Measurements from ENCODE around the gene BZW2. TPM values are rescaled to one million over a fixed set of nuclear protein-coding genes. Genes with fewer than 3 reads are reported as not detected.

The BZW2 gene
- total and polyA plus RNA-seq, 2 of the 13 experiments (the other 11 are each of a cell fraction or from before 2014, with no cell fraction given): 21.8 to 95.2 TPM

DNA sequence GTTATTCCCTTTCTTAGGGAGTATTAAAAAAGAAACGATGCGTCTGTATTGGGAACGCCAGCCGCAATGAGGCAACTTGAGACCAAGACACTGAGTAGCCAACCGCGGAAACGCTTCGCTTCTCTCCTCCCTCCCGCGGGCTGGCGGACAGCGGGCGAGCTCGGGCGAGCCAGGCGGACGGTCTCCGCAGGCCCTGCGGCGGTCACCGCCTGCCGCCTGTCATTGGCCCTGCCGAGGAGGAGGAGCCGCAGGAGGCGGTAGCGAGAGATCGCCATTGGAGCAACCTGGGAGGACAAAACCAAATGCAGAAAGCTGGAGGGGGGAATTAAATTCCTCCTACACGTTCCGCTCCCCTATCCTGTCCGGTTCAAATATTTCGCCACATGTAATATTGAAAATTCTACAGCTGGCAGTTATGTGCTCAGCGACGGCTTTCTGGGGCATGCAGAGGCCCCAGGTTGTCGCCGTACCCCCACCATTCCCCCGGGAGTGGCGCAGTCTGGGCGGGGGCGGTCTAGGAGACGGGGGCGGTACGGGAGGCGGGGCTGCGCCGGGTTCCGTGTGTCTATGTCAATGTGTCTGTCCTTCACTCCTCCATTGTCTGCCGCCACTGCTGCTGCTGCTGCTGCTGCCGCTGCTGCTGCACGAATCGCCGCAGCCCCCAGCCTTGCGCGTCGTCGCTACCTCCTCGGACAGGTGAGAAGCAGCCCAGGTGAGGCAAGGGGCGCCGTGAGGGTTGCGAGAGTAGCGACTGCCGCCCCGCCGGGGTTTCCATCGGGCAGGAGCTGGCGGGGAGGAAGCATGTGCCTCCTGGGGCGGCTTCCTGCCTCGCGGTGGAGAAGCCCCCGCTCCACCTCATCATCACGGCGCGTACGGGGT, at the start of gene BZW2, which contains the start of gene ANKMY2 (continued):
- TF ChIP-seq, protein P1, sequence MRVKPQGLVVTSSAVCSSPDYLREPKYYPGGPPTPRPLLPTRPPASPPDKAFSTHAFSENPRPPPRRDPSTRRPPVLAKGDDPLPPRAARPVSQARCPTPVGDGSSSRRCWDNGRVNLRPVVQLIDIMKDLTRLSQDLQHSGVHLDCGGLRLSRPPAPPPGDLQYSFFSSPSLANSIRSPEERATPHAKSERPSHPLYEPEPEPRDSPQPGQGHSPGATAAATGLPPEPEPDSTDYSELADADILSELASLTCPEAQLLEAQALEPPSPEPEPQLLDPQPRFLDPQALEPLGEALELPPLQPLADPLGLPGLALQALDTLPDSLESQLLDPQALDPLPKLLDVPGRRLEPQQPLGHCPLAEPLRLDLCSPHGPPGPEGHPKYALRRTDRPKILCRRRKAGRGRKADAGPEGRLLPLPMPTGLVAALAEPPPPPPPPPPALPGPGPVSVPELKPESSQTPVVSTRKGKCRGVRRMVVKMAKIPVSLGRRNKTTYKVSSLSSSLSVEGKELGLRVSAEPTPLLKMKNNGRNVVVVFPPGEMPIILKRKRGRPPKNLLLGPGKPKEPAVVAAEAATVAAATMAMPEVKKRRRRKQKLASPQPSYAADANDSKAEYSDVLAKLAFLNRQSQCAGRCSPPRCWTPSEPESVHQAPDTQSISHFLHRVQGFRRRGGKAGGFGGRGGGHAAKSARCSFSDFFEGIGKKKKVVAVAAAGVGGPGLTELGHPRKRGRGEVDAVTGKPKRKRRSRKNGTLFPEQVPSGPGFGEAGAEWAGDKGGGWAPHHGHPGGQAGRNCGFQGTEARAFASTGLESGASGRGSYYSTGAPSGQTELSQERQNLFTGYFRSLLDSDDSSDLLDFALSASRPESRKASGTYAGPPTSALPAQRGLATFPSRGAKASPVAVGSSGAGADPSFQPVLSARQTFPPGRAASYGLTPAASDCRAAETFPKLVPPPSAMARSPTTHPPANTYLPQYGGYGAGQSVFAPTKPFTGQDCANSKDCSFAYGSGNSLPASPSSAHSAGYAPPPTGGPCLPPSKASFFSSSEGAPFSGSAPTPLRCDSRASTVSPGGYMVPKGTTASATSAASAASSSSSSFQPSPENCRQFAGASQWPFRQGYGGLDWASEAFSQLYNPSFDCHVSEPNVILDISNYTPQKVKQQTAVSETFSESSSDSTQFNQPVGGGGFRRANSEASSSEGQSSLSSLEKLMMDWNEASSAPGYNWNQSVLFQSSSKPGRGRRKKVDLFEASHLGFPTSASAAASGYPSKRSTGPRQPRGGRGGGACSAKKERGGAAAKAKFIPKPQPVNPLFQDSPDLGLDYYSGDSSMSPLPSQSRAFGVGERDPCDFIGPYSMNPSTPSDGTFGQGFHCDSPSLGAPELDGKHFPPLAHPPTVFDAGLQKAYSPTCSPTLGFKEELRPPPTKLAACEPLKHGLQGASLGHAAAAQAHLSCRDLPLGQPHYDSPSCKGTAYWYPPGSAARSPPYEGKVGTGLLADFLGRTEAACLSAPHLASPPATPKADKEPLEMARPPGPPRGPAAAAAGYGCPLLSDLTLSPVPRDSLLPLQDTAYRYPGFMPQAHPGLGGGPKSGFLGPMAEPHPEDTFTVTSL (CRISPR knock-in tag; IDR thresholded peaks at IDR 0.05; ENCODE audit: borderline replicate concordance): no peak
- TF ChIP-seq, protein P2, sequence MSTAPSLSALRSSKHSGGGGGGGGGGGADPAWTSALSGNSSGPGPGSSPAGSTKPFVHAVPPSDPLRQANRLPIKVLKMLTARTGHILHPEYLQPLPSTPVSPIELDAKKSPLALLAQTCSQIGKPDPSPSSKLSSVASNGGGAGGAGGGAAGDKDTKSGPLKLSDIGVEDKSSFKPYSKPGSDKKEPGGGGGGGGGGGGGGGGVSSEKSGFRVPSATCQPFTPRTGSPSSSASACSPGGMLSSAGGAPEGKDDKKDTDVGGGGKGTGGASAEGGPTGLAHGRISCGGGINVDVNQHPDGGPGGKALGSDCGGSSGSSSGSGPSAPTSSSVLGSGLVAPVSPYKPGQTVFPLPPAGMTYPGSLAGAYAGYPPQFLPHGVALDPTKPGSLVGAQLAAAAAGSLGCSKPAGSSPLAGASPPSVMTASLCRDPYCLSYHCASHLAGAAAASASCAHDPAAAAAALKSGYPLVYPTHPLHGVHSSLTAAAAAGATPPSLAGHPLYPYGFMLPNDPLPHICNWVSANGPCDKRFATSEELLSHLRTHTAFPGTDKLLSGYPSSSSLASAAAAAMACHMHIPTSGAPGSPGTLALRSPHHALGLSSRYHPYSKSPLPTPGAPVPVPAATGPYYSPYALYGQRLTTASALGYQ (CRISPR knock-in tag; IDR thresholded peaks at IDR 0.05): no peak
- TF ChIP-seq ZNF510 (CRISPR knock-in tag; IDR thresholded peaks at IDR 0.05; ENCODE audit: low read depth) (peak; percentile 78), ZFP82 (CRISPR knock-in tag; IDR thresholded peaks at IDR 0.05; ENCODE audit: borderline replicate concordance) (peak; percentile 33; the same call in 1 of the 2 replicates), MEIS2 (CRISPR knock-in tag; IDR thresholded peaks at IDR 0.05) (no peak; the same call in 1 of the 2 replicates), ZNF431 (CRISPR knock-in tag; IDR thresholded peaks at IDR 0.05; ENCODE audit: borderline replicate concordance, low read depth) (no peak; the same call in 1 of the 2 replicates), ZFP62 (CRISPR knock-in tag; IDR thresholded peaks at IDR 0.05) (no peak), ZBTB21 (CRISPR knock-in tag; IDR thresholded peaks at IDR 0.05) (peak; percentile 37; the same call in 1 of the 2 replicates), ZNF446 (CRISPR knock-in tag; IDR thresholded peaks at IDR 0.05) (no peak), ZNF709 (CRISPR knock-in tag; IDR thresholded peaks at IDR 0.05) (peak; percentile 17; the same call in 1 of the 2 replicates), SYNCRIP (IDR thresholded peaks at IDR 0.05; ENCODE audit: insufficient read depth, low read depth, low read length) (no peak), MAFG (CRISPR knock-in tag; IDR thresholded peaks at IDR 0.05) (no peak), ZNF75D (CRISPR knock-in tag; IDR thresholded peaks at IDR 0.05; ENCODE audit: borderline replicate concordance) (0 out of 2 replicates have a peak, but pooled peaks have one; percentile 44), HNF4A (CRISPR knock-in tag; IDR thresholded peaks at IDR 0.05) (no peak; the same call in 1 of the 2 replicates)
- TF ChIP-seq, protein P3, sequence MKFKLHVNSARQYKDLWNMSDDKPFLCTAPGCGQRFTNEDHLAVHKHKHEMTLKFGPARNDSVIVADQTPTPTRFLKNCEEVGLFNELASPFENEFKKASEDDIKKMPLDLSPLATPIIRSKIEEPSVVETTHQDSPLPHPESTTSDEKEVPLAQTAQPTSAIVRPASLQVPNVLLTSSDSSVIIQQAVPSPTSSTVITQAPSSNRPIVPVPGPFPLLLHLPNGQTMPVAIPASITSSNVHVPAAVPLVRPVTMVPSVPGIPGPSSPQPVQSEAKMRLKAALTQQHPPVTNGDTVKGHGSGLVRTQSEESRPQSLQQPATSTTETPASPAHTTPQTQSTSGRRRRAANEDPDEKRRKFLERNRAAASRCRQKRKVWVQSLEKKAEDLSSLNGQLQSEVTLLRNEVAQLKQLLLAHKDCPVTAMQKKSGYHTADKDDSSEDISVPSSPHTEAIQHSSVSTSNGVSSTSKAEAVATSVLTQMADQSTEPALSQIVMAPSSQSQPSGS (CRISPR knock-in tag; IDR thresholded peaks at IDR 0.05): no peak
- TF ChIP-seq, protein P4, sequence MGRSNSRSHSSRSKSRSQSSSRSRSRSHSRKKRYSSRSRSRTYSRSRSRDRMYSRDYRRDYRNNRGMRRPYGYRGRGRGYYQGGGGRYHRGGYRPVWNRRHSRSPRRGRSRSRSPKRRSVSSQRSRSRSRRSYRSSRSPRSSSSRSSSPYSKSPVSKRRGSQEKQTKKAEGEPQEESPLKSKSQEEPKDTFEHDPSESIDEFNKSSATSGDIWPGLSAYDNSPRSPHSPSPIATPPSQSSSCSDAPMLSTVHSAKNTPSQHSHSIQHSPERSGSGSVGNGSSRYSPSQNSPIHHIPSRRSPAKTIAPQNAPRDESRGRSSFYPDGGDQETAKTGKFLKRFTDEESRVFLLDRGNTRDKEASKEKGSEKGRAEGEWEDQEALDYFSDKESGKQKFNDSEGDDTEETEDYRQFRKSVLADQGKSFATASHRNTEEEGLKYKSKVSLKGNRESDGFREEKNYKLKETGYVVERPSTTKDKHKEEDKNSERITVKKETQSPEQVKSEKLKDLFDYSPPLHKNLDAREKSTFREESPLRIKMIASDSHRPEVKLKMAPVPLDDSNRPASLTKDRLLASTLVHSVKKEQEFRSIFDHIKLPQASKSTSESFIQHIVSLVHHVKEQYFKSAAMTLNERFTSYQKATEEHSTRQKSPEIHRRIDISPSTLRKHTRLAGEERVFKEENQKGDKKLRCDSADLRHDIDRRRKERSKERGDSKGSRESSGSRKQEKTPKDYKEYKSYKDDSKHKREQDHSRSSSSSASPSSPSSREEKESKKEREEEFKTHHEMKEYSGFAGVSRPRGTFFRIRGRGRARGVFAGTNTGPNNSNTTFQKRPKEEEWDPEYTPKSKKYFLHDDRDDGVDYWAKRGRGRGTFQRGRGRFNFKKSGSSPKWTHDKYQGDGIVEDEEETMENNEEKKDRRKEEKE (IDR thresholded peaks at IDR 0.05): no peak
